NAMALWA (cell line): ENCODE measurements around the gene CDKL4.
"Not testable (repeated sequence)": the region's sequence is repeated elsewhere in the genome, so short reads cannot be mapped to it uniquely, and the experiment has no call there.

ENCODE experiments used
- DNase-seq: peaks from one replicate; pipeline ENCODE4 v3.0.0-alpha.2; 2015; ENCODE audit warnings: low spot score

The CDKL4 gene

DNA sequence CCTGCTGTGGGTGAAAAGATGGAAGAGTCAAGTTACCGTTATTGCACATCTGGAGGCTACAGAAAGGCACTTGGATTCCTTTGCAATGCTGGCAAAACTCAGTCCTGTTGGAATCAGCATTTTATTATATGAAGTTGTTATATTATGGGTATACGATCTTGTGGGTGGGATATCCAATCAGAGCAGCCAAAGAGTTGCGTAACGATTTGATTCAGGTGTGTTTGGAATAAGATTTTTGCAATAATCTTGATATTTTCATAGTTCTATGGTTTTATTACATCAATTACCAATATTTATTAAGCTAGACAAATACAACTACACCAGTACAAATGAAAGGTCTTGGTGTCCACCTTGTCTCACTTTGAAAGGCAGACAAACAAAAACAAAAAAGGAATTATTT is 65.0 kb downstream of the CDKL4 start:
- no peak for DNase-seq

DNA sequence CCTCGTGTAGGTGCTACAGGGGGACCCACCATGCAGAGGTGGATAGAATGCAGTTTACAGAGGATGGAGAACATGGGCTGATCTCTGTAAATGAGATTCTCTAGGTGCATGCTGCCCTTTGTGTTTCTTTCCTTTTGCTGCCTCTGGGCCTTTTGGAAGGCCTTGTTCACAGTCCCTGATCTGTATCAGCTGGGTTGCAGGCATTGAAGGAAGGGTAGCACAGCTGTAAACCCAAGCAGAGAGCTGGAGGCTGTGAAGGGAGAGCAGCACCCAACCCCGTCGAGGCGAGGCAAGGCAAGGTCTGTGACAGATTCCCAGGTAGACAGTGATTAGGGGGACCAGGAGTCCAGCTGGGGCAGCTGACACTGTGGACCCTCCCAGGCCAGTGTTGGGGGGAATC is 66.8 kb downstream of the CDKL4 start:
- no peak for DNase-seq

DNA sequence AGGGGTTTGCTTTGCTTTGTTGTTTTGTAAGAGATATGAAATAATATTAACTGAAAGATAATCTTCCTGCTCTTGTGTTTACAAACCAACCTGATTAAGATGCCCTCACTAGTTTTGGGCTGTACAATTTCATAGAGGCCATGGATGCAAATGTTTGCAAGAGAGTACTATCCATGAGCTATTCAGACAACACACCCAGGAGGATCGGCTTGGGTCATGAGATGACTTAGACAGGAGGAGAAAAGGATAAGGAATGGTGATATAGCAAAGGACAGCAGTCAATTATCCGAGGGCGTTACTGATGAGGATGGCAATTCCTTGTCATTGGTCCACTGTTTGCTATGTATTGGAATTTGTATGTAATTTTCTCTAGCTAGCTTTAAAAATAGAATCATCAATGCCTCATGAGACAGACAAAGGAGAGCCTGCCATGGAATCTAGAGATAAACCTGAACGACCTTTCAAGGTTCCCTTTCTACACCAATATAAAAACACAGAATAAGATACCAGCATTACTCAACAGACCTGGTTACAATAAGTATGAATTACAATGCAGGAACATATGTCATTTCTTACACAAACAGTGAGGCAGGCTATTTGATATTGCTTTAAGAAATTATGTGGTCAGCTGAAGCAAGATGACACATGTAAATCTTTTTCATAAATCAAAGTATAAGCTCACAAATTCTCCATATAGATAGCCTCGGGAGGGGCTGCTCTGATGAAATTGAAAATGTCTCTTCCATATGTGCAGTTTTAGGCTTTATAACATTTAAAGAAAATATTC is 68.6 kb downstream of the CDKL4 start:
- DNase-seq, result no peak

DNA sequence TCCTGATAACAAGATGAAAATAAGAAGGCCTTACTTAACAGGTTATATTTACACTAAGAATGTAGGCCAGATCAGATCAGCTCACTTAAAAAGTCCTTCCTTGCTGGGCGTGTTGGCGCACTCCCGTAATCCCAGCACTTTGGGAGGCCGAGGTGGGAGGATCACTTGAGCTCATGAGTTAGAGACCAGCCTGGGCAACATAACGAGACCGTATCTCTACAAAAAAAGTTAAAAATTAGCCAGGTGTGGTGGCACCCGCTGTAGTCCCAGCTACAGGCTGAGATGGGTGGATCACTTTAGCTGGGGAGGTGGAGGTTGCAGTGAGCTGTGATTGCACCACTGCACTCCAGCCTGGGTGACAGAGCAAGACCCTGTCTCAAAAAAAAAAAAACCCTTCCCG is 69.7 kb downstream of the CDKL4 start:
- no peak for DNase-seq

DNA sequence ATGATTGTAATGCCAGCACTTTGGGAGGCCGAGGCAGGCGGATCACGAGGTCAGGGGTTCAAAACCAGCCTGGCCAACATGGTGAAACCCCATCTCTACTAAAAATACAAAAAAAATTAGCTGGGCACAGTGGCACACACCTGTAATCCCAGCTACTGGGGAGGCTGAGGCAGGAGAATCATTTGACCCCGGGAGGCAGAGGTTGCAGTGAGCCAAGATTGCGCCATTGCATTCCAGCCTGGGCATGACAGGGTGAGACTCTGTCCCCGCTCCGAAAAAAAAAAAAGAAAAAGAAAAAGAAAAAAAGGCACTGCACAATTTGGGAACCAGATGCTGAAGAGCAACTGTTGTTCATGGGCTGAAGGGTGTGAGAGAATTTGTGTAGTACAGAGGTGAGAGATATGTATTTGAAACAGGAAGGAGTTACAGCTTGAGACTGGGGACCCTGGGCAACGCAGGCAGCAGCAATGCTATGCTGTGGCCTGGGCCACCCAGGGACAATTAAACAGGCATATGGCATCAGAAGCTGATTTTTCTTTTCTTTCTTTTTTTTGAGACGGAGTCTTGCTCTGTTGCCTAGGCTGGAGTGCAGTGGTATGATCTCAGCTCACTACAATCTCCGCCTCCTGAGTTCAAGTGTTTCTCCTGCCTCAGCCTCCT is 71.6 kb downstream of the CDKL4 start:
- not testable (repeated sequence) for DNase-seq

DNA sequence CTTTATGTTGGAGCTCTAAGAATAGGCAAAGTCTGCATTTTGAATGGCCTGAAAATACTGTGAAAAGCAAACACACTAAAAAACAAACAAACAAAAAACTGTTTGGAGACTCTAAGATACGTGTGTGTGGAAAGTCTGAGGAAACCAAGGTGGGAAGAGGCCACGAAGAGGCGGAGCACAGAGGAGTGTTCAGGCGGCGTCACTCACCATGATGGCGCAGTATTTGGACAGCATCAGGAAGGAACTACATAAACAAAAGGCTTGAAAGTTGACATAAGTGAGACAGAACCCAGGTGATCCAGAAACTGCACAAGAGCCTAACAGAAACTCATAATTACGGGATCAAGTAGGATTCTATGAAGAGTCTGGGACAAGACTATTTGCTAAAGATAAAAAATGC is 72.1 kb downstream of the CDKL4 start:
- no peak for DNase-seq

DNA sequence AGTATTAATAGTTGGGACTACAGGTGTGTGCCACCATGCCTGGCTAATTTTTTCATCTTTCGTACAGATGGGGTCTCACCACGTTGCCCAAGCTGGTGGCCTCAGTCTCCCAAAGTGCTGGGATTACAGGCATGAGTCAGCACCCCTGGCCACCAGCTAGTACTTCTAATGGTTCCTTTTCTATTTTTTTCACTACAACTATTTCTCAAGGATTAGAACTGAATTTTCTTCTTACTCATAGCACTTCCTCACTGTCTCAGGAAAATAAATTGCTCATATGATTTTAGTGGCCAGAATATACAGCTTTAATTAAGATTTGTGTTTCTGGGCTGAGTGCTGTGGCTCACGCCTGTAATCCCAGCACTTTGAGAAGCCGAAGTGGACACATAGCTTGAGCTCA is 79.7 kb downstream of the CDKL4 start:
- DNase-seq, result no peak

DNA sequence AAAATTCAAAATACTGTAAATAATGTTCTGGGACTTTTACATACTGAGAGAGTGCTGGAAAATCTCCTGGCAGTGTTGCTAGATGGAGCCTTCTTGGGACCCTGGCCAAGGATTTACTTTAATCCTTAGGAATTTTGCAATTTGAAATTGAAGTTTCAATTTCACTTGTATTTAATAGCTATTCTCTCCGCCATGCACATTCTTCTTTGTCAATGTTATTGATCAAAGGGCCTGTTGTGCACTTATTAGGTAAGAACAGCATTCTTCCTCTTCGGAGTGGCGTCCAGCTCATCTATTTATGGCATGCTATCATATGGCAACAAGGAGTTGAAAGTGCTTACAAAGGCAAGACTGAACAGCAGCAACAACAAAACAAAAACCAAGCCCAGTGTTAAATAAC is 82.8 kb downstream of the CDKL4 start:
- DNase-seq, result no peak

DNA sequence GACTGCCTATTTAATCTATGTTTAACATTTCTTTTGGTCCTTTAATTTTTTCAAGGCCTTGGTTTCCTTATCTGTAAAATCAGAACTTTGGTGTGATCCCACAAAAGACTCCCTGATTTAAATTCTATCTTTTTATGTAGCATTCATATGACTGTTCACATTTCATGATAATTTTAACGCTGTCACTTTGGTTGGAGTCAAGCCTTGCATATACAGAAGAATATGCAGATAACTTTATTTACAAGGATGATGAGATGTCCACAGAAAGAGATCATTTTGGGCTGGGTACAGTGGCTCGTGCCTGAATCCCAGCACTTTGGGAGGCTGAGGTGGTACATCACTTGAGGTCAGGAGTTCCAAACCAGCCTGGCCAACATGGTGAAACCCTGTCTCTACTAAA is 84.5 kb downstream of the CDKL4 start:
- DNase-seq, result no peak

DNA sequence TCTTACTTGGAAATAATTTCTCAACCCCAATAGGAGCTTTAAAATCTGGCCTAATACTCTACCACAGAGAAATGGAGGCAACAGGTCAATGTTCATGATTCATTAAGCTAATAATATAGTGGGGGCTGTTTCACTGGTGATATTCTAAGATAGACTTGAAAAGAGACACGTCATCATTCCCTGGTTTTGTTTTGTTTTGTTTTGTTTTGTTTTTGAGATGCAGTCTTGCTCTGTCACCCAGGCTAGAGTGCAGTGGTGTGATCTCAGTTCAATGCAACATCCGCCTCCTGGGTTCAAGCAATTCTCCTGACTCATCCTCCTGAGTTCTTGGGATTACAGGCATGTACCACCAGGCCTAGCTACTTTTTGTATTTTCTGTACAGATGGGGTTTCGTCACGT is 85.4 kb downstream of the CDKL4 start:
- DNase-seq, result no peak

DNA sequence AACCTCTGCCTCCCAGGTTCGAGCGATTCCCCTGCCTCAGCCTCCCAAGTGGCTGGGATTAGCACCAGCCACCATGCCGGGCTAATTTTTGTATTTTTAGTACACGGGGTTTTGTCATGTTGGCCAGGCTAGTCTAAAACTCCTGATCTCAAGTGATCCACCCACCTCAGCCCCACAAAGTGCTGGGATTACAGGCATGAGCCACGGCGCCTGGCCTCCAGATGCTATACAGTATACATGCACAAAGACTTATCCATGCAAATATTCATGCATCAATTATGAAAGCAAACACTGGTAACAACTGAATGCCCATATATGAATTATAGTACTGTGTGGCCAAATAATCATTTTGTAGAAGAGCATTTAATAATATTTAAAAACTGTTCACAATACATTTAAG is 86.9 kb downstream of the CDKL4 start:
- no peak for DNase-seq

DNA sequence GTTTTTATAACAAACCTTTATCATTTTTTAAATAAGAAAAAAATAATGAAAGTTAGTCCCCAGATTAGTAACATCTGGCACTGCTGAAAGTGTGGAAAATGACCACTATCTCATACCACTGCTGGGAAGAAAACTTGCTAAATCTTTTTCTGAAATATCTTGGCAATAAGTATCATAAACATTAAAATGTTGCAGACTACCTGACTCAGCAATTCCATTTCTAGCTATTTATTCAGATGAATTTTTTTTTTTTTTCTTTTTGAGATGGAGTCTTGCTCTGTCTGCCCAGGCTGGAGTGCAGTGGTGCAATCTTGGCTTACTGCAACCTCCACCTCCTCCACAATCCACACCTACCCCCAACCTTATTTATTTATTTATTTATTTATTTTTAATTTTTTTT is 87.7 kb downstream of the CDKL4 start:
- DNase-seq, result no peak

DNA sequence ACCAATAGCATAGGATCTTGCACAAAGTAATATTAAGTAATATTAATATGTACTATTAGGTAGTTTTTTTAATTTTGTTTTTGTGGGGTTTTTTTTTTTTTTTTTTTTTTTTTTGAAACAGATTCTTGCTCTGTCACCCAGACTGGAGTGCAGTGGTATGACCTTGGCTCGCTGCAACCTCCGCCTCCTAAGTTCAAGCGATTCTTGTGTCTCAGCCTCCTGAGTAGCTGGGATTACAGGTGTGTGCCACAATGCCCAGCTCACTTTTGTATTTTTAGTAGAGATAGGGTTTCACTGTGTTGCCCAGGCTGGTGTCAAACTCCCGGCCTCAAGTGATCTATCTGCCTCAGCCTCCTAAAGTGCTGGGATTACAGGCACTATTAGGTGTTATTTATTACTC is 88.2 kb downstream of the CDKL4 start:
- not testable (repeated sequence) for DNase-seq

DNA sequence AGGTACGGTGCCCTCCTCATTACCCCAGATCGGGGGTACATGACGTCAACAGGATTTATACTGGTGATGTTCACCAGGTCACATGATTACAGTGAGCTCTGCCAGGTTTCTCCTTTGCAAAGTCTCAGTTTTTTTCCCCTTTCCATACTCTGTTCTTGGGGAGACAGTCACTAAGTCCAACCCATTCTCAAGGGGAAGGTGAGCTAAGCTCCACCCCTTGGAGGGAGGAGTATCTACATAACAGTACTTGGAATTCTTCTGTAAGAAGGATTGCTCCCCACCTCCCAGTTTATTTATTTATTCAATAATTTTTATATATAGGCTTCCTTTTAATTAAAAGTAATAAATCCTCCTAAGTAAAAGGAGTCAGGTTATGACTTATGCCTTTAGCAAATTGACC is 88.8 kb downstream of the CDKL4 start:
- no peak for DNase-seq

DNA sequence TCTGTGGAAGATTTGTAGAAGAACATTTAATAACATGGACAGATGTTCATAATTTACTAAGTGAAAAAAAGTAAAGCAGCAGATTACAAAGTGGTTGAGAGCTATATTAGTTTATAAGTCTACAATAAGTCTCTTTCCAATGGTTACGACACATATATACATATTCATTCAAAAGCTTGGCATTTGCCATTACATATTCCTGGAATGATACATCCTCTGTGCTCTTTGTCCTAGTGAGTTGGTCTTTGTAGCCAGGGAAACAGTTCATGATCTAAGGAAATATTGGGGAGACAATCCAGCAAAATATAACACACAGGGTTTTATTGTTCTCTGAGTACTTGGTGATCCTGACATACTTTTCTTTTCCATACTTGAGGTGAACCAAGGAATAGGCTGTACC is 90.5 kb downstream of the CDKL4 start:
- no peak for DNase-seq

DNA sequence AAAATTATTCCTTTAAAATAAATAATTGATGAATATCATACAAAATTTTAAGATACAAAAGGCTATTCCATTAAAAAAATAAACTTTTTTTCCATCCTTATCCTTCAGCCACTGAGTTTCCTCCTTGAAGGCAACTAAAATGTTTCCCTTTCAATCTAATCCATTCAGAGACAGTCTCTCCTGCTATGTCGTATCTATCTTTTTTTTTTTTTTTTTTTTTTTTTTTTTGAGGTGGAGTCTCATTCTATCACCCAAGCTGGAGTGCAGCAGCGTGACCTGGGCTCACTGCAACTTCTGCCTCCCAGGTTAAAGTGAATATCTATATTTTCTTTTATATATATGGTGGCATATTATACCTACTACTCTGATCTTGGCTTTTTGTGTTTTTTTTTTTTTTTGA is 91.3 kb downstream of the CDKL4 start:
- no peak for DNase-seq

DNA sequence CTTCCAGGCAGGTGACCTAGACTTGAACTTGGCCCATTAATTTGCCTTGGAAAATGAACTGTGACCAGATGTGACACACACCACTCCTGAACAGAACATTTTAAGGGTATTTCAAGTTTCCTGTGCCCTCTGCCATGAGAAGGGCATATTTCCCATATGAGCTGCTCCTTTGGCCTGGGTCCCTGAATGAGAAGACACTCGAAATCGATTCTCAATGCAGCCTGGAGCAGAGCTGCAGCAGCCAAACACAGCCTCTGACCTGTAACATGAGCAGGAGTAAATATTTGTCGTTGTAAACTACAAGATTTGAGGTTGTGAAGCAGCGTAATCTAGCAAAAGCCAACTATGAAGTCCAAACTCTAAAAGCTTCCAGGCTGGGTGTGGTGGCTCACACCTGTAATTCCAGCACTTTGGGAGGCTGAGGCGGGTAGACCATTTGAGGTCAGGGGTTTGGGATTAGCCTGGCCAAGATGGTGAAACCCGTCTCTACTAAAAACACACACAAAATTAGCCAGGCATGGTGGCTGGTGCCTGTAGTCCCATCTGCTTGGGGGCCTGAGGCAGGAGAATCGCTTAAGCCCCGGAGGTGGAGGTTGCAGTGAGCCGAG is 92.8 kb downstream of the CDKL4 start:
- DNase-seq, result no peak

DNA sequence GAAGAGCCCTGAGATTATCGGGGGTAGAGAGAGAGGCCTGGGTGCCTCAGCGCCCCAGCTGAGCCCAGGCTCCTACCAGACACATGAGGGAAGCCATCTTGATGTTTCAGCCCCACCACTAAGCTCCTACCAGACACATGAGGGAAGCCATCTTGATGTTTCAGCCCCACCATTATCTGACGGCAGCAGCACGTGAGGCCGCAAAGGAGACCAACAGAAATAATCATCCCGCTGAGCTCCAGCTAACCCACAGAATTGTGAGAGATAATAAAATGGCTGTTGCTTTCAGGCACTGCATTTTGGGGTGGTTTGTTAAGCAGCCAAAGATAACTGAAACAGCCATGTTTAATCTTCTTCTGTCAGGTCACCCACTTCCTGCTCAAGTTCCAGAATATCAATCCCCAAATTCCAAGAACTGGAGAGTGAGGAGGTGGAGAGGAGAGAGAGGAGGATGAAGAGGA is 93.6 kb downstream of the CDKL4 start:
- no peak for DNase-seq

DNA sequence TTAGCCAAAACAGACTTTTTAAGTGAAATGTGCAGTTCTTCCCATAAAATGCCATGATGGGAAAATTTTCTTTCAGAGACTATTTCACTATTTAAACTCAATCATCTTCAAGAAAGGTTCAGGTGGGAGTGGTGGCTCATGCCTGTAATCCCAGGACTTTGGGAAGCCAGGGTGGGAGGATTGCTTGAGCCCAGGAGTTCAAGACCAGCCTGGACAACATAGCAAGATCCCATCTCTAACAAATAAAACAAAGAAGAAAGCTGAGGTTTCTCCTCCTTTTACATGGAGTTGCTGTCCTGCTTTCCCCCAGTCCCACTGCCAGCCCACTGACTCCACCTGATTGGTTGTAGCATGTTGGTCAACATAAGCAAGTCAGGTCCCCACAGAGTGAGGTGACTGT is 97.1 kb downstream of the CDKL4 start:
- no peak for DNase-seq

DNA sequence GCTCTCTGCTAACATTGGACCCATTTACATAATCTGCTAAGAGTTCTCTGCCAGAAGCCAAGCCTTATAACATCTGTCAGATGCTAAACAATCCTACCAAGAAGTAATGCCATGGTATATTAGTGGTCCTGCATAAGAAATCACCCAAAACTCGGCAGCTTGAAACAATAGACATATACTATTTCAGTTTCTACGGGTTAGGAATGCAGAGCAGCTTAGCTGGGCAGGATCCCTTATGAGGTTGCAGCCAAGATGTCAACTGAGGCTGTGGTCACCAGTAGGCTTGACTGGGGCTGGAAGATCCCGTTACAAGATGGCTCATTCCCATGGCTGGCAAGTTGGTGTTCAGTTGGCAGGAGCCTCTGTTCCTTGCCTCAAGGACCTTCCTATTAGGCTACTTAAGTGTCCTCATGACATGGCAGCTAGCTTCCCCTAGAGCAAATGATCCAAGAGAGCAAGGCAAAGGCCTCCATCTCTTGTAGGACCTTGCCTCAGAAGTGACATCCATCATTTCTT is 97.8 kb downstream of the CDKL4 start:
- no peak for DNase-seq

DNA sequence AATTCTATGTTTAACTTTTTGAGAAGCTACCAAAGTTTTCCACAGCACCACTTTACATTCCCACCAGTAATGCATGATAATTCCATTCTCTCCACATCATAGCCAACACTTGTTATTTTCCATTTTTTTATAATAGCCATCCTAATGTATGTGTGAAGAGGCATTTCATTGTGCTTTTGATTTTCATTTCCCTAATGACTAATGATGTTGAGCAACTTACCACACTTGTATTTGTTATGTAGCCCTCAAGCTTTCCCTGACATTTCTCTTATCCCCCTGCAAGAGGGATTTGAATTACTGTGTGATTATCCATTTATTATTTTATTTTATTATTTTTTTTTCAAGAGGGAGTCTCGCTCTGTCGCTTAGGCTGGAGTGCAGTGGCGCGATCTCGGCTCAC is 99.4 kb downstream of the CDKL4 start:
- DNase-seq, result no peak

DNA sequence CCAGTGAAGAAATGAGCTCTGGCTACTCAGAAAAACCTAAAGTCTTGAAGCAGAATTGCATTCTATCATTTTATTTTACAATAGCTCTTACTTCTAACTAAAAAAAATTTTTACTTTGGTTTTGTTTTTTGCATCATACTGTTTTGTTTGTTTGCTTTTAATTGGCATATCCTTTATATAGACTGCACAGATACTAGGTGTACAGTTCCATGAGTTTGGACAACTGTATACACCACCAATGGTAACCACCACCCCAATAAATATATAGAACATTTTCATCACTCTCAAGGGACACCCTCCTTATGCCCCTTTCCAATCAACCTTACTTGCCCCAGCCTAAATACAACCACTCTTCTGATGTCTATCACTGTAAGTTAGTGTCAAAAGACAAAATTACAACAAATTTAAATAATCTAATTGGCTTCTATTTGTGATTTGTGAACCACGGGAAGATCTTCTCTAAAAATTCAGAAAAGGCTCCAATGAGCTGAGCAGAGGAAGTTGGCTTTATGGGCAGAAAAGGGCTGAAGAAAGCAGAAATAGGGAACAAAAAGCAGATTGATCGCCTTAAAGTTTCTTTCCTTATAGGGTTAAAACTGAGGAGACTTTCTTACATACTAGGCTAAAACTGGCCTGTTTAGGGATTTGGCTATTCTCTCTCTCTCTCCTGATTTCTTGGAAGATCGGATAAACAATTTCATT is 100.7 kb downstream of the CDKL4 start:
- no peak for DNase-seq
